NB4 (cell line): Measurements from ENCODE around the gene TARS1.
A peak's percentile ranks its signal among the peaks of the same experiment; 100 is the strongest.

Experiments used
- MYC ChIP-seq: IDR thresholded peaks from 2 replicates; pipeline ENCODE4 v1.6.1; 2011; ENCODE audit warnings: low read depth, low read length
- POLR2A ChIP-seq: IDR thresholded peaks from 2 replicates; pipeline ENCODE4 v1.6.1; 2011; ENCODE audit warnings: mild to moderate bottlenecking; ENCODE audit not compliant: insufficient read length; ENCODE audit errors: extremely low read depth
- TF ChIP-seq, protein P1 (sequence below): IDR thresholded peaks from one replicate; pipeline ENCODE4 v1.5.1; 2012; ENCODE audit warnings: low read depth, low read length

DNA sequence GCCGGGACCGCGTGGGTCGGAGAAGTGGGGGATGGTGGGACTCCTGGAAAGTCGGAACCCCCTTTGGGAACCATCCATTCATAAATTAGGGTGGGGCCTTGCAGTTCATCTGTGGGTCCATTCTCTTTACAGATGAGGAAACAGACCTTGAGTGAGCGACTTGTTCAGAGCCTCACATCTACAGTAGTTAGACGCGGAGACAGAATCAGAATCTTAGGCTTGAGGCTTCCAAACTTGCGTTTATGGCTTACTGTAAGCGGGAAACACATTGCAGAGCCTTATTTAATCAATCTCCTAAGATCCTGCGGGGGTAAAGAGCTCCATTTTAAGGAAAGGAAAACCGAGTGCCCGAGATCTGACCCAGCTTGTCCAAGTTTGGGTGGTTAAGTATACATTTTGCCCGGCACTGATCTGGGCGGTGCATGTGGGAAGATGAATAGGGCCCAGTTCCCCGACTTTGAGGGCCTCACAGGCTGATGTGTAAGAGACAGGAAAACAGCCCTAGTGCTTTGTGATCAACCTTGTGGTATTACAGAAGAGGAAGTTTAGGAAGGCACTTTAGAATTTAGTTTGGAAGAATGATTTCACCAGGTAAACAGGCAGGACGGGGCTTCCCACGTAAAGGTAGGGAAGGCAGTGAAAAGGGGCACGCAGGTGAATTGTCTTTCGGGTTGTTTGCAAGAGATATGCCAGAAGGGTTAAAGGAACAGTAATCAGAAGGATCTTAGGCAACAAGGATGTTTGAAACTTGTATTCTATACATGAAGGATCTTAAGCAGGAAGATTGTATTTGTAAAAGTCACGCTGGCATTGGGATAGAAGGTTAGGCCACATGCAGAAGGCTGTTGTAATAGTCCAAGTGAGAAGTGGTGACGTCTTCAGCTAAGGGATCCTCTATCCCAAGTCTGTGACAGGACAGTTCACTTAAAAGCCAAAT, 744 bp downstream of the TARS1 start:
- TF ChIP-seq, protein P1, sequence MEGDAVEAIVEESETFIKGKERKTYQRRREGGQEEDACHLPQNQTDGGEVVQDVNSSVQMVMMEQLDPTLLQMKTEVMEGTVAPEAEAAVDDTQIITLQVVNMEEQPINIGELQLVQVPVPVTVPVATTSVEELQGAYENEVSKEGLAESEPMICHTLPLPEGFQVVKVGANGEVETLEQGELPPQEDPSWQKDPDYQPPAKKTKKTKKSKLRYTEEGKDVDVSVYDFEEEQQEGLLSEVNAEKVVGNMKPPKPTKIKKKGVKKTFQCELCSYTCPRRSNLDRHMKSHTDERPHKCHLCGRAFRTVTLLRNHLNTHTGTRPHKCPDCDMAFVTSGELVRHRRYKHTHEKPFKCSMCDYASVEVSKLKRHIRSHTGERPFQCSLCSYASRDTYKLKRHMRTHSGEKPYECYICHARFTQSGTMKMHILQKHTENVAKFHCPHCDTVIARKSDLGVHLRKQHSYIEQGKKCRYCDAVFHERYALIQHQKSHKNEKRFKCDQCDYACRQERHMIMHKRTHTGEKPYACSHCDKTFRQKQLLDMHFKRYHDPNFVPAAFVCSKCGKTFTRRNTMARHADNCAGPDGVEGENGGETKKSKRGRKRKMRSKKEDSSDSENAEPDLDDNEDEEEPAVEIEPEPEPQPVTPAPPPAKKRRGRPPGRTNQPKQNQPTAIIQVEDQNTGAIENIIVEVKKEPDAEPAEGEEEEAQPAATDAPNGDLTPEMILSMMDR: no peak
- TF ChIP-seq POLR2A: no peak
- TF ChIP-seq MYC: peak; percentile 99
